PC-9 (cell line): ENCODE measurements around the gene SSBP4. TPM values are rescaled to one million over a fixed set of nuclear protein-coding genes. Genes with fewer than 3 reads are reported as not detected.
A peak's percentile ranks its signal among the peaks of the same experiment; 100 is the strongest.

ENCODE experiments used
- Bru-seq: library from RNA; stranded (reverse); fragments of 400-500 nt; gene quantifications from one replicate; lab custom pipeline; 2021; lab: Mats Ljungman, UMichigan
- BruChase-seq, 2 experiments: library from RNA; stranded (reverse); fragments of 400-500 nt; gene quantifications; one replicate each; lab custom pipeline; 2021; lab: Mats Ljungman, UMichigan
- BruUV-seq: library from RNA; stranded (reverse); fragments of 400-500 nt; replicated peaks from 2 replicates; lab custom pipeline; 2021; lab: Mats Ljungman, UMichigan
- CTCF ChIA-PET: fragments of 300-600 bp; sonication (Branson Sonifier 250); formaldehyde crosslinking; loops from one replicate; lab custom pipeline; 2022; ENCODE audit warnings: antibody characterized with exemption; lab: Charles Lee
- POLR2A ChIA-PET: fragments of 300-600 bp; sonication (Branson Sonifier 250); formaldehyde crosslinking; loops from one replicate; lab custom pipeline; 2022; ENCODE audit warnings: antibody characterized with exemption; ENCODE audit not compliant: unreplicated experiment; lab: Charles Lee
- DNase-seq, 2 experiments: peaks; one replicate each; pipeline versions ENCODE4 v3.0.0 to v3.0.0-alpha.2; 2015 to 2022; ENCODE audit warnings: mixed read lengths in 1 of 2
- H2AFZ ChIP-seq: fragments of 200-600 bp; sonication (generic); 2 replicates; pipeline ENCODE4 v1.8.1; 2017; ENCODE audit warnings: antibody characterized with exemption
- H3F3A ChIP-seq: fragments of 200-600 bp; sonication (generic); 2 replicates; pipeline ENCODE4 v1.8.1; 2017; ENCODE audit warnings: antibody characterized with exemption, mild to moderate bottlenecking, low read depth; ENCODE audit not compliant: insufficient read depth
- H3K27ac ChIP-seq: fragments of 200-600 bp; sonication (generic); 2 replicates; pipeline ENCODE4 v1.6.1; 2016; ENCODE audit warnings: mixed run types
- H3K27me3 ChIP-seq: fragments of 200-600 bp; sonication (generic); 2 replicates; pipeline ENCODE4 v1.6.1; 2016; ENCODE audit warnings: low read depth, mixed run types; ENCODE audit not compliant: insufficient read depth
- H3K36me3 ChIP-seq: fragments of 200-600 bp; sonication (generic); 2 replicates; pipeline ENCODE4 v1.6.1; 2016; ENCODE audit warnings: low read depth, mixed run types
- H3K4me1 ChIP-seq: fragments of 200-600 bp; sonication (generic); replicated peaks from 2 replicates; pipeline ENCODE4 v1.6.1; 2016; ENCODE audit warnings: mixed run types; ENCODE audit not compliant: insufficient read depth
- H3K4me2 ChIP-seq: fragments of 200-600 bp; sonication (generic); 2 replicates; pipeline ENCODE4 v1.6.1; 2017; ENCODE audit warnings: mixed run types
- H3K4me3 ChIP-seq: fragments of 200-600 bp; sonication (generic); 2 replicates; pipeline ENCODE4 v1.6.1; 2016; ENCODE audit warnings: mixed run types
- H3K79me2 ChIP-seq: fragments of 200-600 bp; sonication (generic); 2 replicates; pipeline ENCODE4 v1.6.1; 2017; ENCODE audit warnings: low read depth, mixed run types
- H3K9me2 ChIP-seq: fragments of 200-600 bp; sonication (generic); 2 replicates; pipeline ENCODE4 v1.8.1; 2017; ENCODE audit warnings: mild to moderate bottlenecking; ENCODE audit not compliant: insufficient read depth
- H3K9me3 ChIP-seq: fragments of 200-600 bp; sonication (generic); 2 replicates; pipeline ENCODE4 v1.8.1; 2016; ENCODE audit warnings: low read depth; ENCODE audit not compliant: insufficient read depth
- H4K20me1 ChIP-seq: fragments of 200-600 bp; sonication (generic); 2 replicates; pipeline ENCODE4 v1.8.1; 2017; ENCODE audit not compliant: insufficient read depth
- EZH2 ChIP-seq: fragments of 200-600 bp; sonication (generic); IDR thresholded peaks from 2 replicates; pipeline ENCODE4 v1.8.0; 2017; ENCODE audit warnings: antibody characterized with exemption, low read depth
- intact Hi-C: fragments of 100-400 bp; cut with micrococcal nuclease; formaldehyde crosslinking; loops from one replicate; pipeline ENCODE4 v1.10.0; 2022; ENCODE audit not compliant: unreplicated experiment
- long read RNA-seq: library from polyadenylated mRNA; stranded (forward); transcript quantifications from one replicate; pipeline ENCODE4 v2.0.0, GENCODE V29; 2022
- total RNA-seq: library from RNA; stranded (reverse); gene quantifications from 2 replicates; pipeline ENCODE4 v1.2.3, GENCODE V29; 2021
- TF ChIP-seq, protein P1 (sequence below): fragments of 200-600 bp; sonication (generic); conservative IDR thresholded peaks from 2 replicates; pipeline ENCODE4 v1.6.1; 2017; ENCODE audit warnings: mixed run types, antibody characterized with exemption, mild to moderate bottlenecking, moderate library complexity

SSBP4 gene
- total RNA-seq: 56.6 and 65.2 TPM in 2 replicates
- percentile 52 among the genes with signal in this experiment for Bru-seq, nascent RNA
- BruChase-seq, experiment 1, labeled RNA remaining after a 2-hour chase: percentile 59 among the genes with signal in this experiment
- BruChase-seq, experiment 2, labeled RNA remaining after a 6-hour chase: percentile 75 among the genes with signal in this experiment
- long read RNA-seq, transcript SSBP4-202 (17 exons, 1,721 nt): major isoform, 27 of 146 reads
- long read RNA-seq, transcript SSBP4-201 (18 exons, 1,768 nt): minor isoform, 10 of 146 reads
- long read RNA-seq, partial matches to known transcripts: 24 of 146 reads
- long read RNA-seq, other reads (novel, unspliced or antisense): 85 of 146 reads

DNA sequence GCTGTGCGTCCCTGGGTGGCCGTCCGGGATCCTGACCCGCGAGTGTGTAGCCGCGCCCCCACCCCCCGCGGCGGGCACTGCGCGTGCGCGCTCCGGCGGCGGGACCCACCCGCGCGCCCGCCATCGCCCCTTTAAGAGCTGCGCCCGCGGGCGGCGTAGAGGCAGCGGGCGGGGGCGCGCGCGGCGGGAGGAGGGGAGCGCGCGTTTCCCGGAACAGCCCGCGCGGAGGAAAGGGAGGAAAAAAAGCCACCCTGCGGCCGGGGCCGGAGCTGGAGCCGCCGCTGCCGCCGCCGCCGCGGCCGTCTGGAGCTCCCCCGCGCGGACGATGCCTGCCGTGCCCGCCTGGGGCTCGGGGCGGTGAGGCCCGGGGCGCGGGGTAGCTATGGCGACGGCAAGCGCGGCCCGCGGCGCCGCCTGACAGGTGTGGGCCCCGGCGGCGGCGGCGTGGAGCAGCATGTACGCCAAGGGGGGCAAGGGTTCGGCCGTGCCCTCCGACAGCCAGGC lies at the start of gene SSBP4:
TSS of gene SSBP4 (plus strand) at position 204 of the 504 bp plus-strand sequence. CDS start at position 455, 251 bp downstream.
- H3F3A ChIP-seq: peaks cover 44% of the 10 kb centered on the region
- CTCF ChIA-PET: interaction anchor here (0.6 to 0.8 kb wide), 5 partner anchors 39 to 254 kb away, joined by 3 to 8 read pairs (median 5); partner anchors contain the start of gene RAB3A
- peak within 1 kb of the TSS; percentile 98 for H3K4me2 ChIP-seq
- intact Hi-C loops: loop anchor here (5.0 to 10.0 kb wide), 2 partner anchors 164 to 412 kb away; partner anchors contain the start of gene ARRDC2
- H3K27ac ChIP-seq: no peak within 1 kb of the TSS
- no peaks in the 10 kb centered on the region for H3K9me2 ChIP-seq
- TF ChIP-seq EZH2: no peak
- TF ChIP-seq, protein P1, sequence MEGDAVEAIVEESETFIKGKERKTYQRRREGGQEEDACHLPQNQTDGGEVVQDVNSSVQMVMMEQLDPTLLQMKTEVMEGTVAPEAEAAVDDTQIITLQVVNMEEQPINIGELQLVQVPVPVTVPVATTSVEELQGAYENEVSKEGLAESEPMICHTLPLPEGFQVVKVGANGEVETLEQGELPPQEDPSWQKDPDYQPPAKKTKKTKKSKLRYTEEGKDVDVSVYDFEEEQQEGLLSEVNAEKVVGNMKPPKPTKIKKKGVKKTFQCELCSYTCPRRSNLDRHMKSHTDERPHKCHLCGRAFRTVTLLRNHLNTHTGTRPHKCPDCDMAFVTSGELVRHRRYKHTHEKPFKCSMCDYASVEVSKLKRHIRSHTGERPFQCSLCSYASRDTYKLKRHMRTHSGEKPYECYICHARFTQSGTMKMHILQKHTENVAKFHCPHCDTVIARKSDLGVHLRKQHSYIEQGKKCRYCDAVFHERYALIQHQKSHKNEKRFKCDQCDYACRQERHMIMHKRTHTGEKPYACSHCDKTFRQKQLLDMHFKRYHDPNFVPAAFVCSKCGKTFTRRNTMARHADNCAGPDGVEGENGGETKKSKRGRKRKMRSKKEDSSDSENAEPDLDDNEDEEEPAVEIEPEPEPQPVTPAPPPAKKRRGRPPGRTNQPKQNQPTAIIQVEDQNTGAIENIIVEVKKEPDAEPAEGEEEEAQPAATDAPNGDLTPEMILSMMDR: no peak; the same call in 1 of the 2 replicates
- H3K79me2 ChIP-seq: peaks cover 44% of the 10 kb centered on the region
- peaks cover 40% of the 10 kb centered on the region for H4K20me1 ChIP-seq
- DNase-seq: peak; percentile 48 to 80
- peak within 1 kb of the TSS; percentile 77; the same call in 1 of the 2 replicates for H2AFZ ChIP-seq
- peaks cover 52% of the 10 kb centered on the region for H3K4me1 ChIP-seq
- H3K9me3 ChIP-seq: no peaks in the 10 kb centered on the region
- peak within 1 kb of the TSS; percentile 68 for H3K4me3 ChIP-seq
- no peaks in the 10 kb centered on the region for H3K27me3 ChIP-seq
- BruUV-seq: no TSS peak
- POLR2A ChIA-PET: interaction anchor here (0.5 to 0.6 kb wide), 3 partner anchors 96 to 504 kb away, joined by 3 to 5 read pairs (median 3); partner anchors contain the start of genes JUND and LSM4
- H3K36me3 ChIP-seq: no peaks in the 10 kb centered on the region

DNA sequence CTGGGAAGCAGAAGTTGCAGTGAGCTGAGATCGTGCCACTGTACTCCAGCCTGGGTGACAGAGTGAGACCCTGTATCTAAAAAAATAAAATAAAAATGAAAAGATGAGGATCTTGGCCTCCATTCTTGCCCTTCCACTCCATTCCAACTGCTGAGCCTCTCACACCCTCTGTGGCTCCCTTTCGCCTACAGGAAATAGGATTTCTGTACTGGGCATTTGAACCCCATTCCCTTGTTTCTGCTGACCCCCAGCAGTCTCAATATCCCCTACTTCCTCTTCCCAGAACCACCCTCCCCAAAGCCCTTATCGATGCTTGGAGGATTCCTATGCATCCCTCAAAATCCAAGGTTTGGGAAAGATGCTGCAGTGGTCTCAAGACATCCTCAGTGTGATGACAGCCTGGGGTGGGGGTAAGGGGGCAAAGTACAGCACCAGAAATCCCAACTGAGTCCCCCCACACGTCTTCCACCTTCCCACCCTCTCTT lies 45.7 kb upstream of the SSBP4 start:
- Histone ChIP-seq H3K4me3 (no peak overlapping the region; the same call in 1 of the 2 replicates), H4K20me1 (no peaks in the 10 kb centered on the region), H3K36me3 (no peaks in the 10 kb centered on the region), H3K4me2 (peak overlapping the region; percentile 75), H3K4me1 (peaks cover 52% of the 10 kb centered on the region), H2AFZ (no peak overlapping the region), H3K79me2 (no peaks in the 10 kb centered on the region), H3K27ac (peak overlapping the region; percentile 98), H3F3A (peaks cover 50% of the 10 kb centered on the region), H3K27me3 (no peaks in the 10 kb centered on the region), H3K9me2 (no peaks in the 10 kb centered on the region), H3K9me3 (no peaks in the 10 kb centered on the region)
- BruUV-seq: no TSS peak
- DNase-seq: no peak
- intact Hi-C loops: no loop called here
- ChIA-PET CTCF (no interaction called here), POLR2A (no interaction called here)
- TF ChIP-seq, protein P1: no peak
- TF ChIP-seq EZH2: no peak

- intact Hi-C loops: loop anchor here (1.0 kb wide), 1 partner anchor 9 kb away; no protein-coding TSS in a partner anchor
- H3K4me2 ChIP-seq: peak overlapping the region; percentile 75
- no peak for TF ChIP-seq EZH2
- TF ChIP-seq, protein P1: no peak
- H3K27ac ChIP-seq: peak overlapping the region; percentile 98
- BruUV-seq: TSS peak; percentile 77
- peaks cover 57% of the 10 kb centered on the region for H3F3A ChIP-seq
- DNase-seq: peak; percentile 93 to 98
- H3K9me3 ChIP-seq: no peaks in the 10 kb centered on the region
- no peaks in the 10 kb centered on the region for H3K36me3 ChIP-seq
- peak overlapping the region; percentile 7; the same call in 1 of the 2 replicates for H3K4me3 ChIP-seq
- H3K27me3 ChIP-seq: no peaks in the 10 kb centered on the region
- H3K9me2 ChIP-seq: no peaks in the 10 kb centered on the region
- peak overlapping the region; percentile 48; the same call in 1 of the 2 replicates for H2AFZ ChIP-seq
- no peaks in the 10 kb centered on the region for H3K79me2 ChIP-seq
- POLR2A ChIA-PET: no interaction called here
- peaks cover 58% of the 10 kb centered on the region for H3K4me1 ChIP-seq
- CTCF ChIA-PET: no interaction called here
- H4K20me1 ChIP-seq: no peaks in the 10 kb centered on the region
These were observed 45.1 kb upstream of the SSBP4 start for GRCh38 chr19:18373892-18374629.
